ENCODE data around the gene RSBN1. TPM values are rescaled to one million over a fixed set of nuclear protein-coding genes. Genes with fewer than 3 reads are reported as not detected.

RSBN1 gene
- total RNA-seq, 1 experiment from 2014 or later = 15.5 TPM

- CTCF ChIA-PET = no interaction called here
These were observed 38.0 kb upstream of the RSBN1 start for GRCh38 chr1:113850127-113850796.

GRCh38 chr1:113849072-113849471 lies 36.8 kb upstream of the RSBN1 start:
- Mint-ChIP-seq H3K4me1 (no peaks in the 10 kb centered on the region), H3K36me3 (peaks cover 6% of the 10 kb centered on the region; the same call in 1 of the 2 replicates), H3K27me3 (ENCODE audit: low read depth) (peaks cover 3% of the 10 kb centered on the region; the same call in 1 of the 2 replicates), H3K4me3 (no peak overlapping the region), H3K27ac (no peak overlapping the region), H3K9me3 (peaks cover 23% of the 10 kb centered on the region)
- TF ChIP-seq ZNF263 (CRISPR knock-in tag; IDR thresholded peaks at IDR 0.05; ENCODE audit: low read depth) = no peak
- TF ChIP-seq ZNF219 (CRISPR knock-in tag; IDR thresholded peaks at IDR 0.05; ENCODE audit: borderline replicate concordance) = no peak
- ChIA-PET POLR2A (no interaction called here), CTCF (no interaction called here)
- ATAC-seq = no peak
- no peak for DNase-seq (ENCODE audit: low spot score)

More at GRCh38 chr1:113850127-113850796, 38.0 kb upstream of the RSBN1 start:
- no peaks in the 10 kb centered on the region for H3K4me1 Mint-ChIP-seq
- no peak for TF ChIP-seq CBFB (CRISPR knock-in tag; IDR thresholded peaks at IDR 0.05; ENCODE audit: low read depth)
- no peak for TF ChIP-seq ZBTB21 (CRISPR knock-in tag; IDR thresholded peaks at IDR 0.05; ENCODE audit: borderline replicate concordance)
- TF ChIP-seq MLX (CRISPR knock-in tag; IDR thresholded peaks at IDR 0.05) = no peak
- H3K27me3 Mint-ChIP-seq (ENCODE audit: low read depth) = peaks cover 3% of the 10 kb centered on the region; the same call in 1 of the 2 replicates
- DNase-seq (ENCODE audit: low spot score) (no peak), ATAC-seq (no peak)
- H3K27ac Mint-ChIP-seq = no peak overlapping the region
- H3K36me3 Mint-ChIP-seq = peaks cover 6% of the 10 kb centered on the region; the same call in 1 of the 2 replicates
- no peak overlapping the region for H3K4me3 Mint-ChIP-seq
- POLR2A ChIA-PET = no interaction called here
- H3K9me3 Mint-ChIP-seq = peaks cover 23% of the 10 kb centered on the region

- TF ChIP-seq ZNF317 (CRISPR knock-in tag; IDR thresholded peaks at IDR 0.05; ENCODE audit: borderline replicate concordance, low read depth) (peak; percentile 94), AFF4 (CRISPR knock-in tag; IDR thresholded peaks at IDR 0.05; ENCODE audit: borderline replicate concordance) (no peak), ZNF425 (CRISPR knock-in tag; conservative IDR thresholded peaks at IDR 0.05) (no peak)
- no peak overlapping the region for H3K4me3 Mint-ChIP-seq
- no peak for DNase-seq (ENCODE audit: low spot score)
- ChIA-PET POLR2A (no interaction called here), CTCF (interaction anchor here (0.6 kb wide), 1 partner anchor 117 kb away, joined by 3 read pairs; no protein-coding TSS in a partner anchor)
- H3K4me1 Mint-ChIP-seq = no peaks in the 10 kb centered on the region
- peaks cover 23% of the 10 kb centered on the region for H3K9me3 Mint-ChIP-seq
- H3K27me3 Mint-ChIP-seq (ENCODE audit: low read depth) = peaks cover 3% of the 10 kb centered on the region; the same call in 1 of the 2 replicates
- ATAC-seq = no peak
- H3K27ac Mint-ChIP-seq = no peak overlapping the region
- H3K36me3 Mint-ChIP-seq = peaks cover 6% of the 10 kb centered on the region; the same call in 1 of the 2 replicates
These were observed 34.2 kb upstream of the RSBN1 start for GRCh38 chr1:113846391-113847035.

- ATAC-seq (no peak), DNase-seq (ENCODE audit: low spot score) (no peak)
- ChIA-PET CTCF (interaction anchor here (0.6 to 2.2 kb wide), 10 partner anchors 11 to 1030 kb away, joined by 3 to 7 read pairs (median 3); partner anchors contain the start of gene OLFML3), POLR2A (no interaction called here)
- Mint-ChIP-seq H3K9me3 (peaks cover 3% of the 10 kb centered on the region; the same call in 1 of the 2 replicates), H3K27me3 (ENCODE audit: low read depth) (peaks cover 8% of the 10 kb centered on the region; the same call in 1 of the 2 replicates), H3K36me3 (no peaks in the 10 kb centered on the region), H3K4me1 (no peaks in the 10 kb centered on the region), H3K27ac (no peak overlapping the region), H3K4me3 (no peak overlapping the region)
- TF ChIP-seq E2F4 (CRISPR knock-in tag; IDR thresholded peaks at IDR 0.05; ENCODE audit: borderline replicate concordance, low read depth) (no peak), HMGXB4 (CRISPR knock-in tag; IDR thresholded peaks at IDR 0.05) (no peak), ATF3 (CRISPR knock-in tag; conservative IDR thresholded peaks at IDR 0.05) (no peak), GTF2I (CRISPR knock-in tag; conservative IDR thresholded peaks at IDR 0.05) (no peak), ESRRA (CRISPR knock-in tag; IDR thresholded peaks at IDR 0.05; ENCODE audit: borderline replicate concordance) (no peak), NFATC4 (CRISPR knock-in tag; IDR thresholded peaks at IDR 0.05) (no peak), SMAD4 (CRISPR knock-in tag; IDR thresholded peaks at IDR 0.05) (no peak), FOXK1 (CRISPR knock-in tag; IDR thresholded peaks at IDR 0.05) (no peak)
These were observed 24.3 kb upstream of the RSBN1 start for GRCh38 chr1:113836534-113836933.
